ENCODE measurements around the gene DDX39A. TPM values are rescaled to one million over a fixed set of nuclear protein-coding genes. Genes with fewer than 3 reads are reported as not detected.
"Not testable (repeated sequence)": the region's sequence is repeated elsewhere in the genome, so short reads cannot be mapped to it uniquely, and the experiment has no call there.

DDX39A gene
- total RNA-seq, 2 experiments from 2014 or later: 296 to 299 TPM

DNA sequence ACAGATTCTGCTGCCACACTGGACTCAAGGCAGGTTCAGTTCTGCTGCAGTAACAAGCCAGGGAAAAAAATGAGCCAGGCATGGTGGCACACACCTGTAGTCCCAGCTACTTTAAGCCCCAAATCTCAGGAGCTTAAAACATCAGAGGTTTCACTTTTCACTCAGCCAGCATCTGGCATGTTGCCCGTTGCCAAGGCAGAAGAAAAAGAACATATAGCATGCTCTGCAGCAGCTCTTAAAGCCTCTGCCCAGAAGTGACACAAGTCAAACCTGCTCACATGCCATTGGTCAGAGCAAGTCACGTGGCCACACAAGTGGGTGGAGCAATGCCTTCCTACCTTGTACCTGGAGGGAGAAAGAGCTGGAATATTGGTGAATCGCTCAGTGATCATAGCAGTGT lies 52.6 kb downstream of the DDX39A start:
- Histone ChIP-seq H3K9me3 (ENCODE audit: control insufficient read depth in 1 of 2, insufficient read depth in 1 of 2, low read length in 2 of 2) (no peaks in the 10 kb centered on the region), H3K27me3 (ENCODE audit: control insufficient read depth in 1 of 2, insufficient read depth in 2 of 2, low read length in 2 of 2) (no peaks in the 10 kb centered on the region), H3K4me3 (ENCODE audit: low read length) (peak overlapping the region; percentile 24), H3K4me1 (ENCODE audit: insufficient read depth, low read length) (peaks cover 95% of the 10 kb centered on the region), H3K36me3 (ENCODE audit: insufficient read depth, low read length) (no peaks in the 10 kb centered on the region), H3K27ac (ENCODE audit: low read depth in 1 of 2, low read length in 2 of 2) (peak overlapping the region; percentile 97 to 99)
- H3K4me3 Mint-ChIP-seq: peak overlapping the region; percentile 82
- ChIA-PET POLR2A (interaction anchor here (0.6 to 14.1 kb wide), 15 partner anchors 9 to 335 kb away, joined by 3 to 240 read pairs (median 5); partner anchors contain the start of genes ADGRE5, ASF1B, DDX39A and IL27RA), CTCF (interaction anchor here (1.4 to 5.9 kb wide), 4 partner anchors 16 to 230 kb away, joined by 9 to 93 read pairs (median 14); partner anchors contain the start of genes ADGRE5 and ASF1B)
- DNase-seq: peak; percentile 86 to 98 (median 92)
- no peaks in the 10 kb centered on the region for H3K9me3 Mint-ChIP-seq
- intact Hi-C loops (cut with DNase I, micrococcal nuclease): loop anchor here (1.0 to 10.0 kb wide), 6 partner anchors 9 to 232 kb away; partner anchors contain the start of genes ADGRE5 (in 1 of the 2), ASF1B (in 1 of the 2) and DDX39A (in 1 of the 2)
- no peaks in the 10 kb centered on the region for H3K27me3 Mint-ChIP-seq
- TF ChIP-seq, protein P1, sequence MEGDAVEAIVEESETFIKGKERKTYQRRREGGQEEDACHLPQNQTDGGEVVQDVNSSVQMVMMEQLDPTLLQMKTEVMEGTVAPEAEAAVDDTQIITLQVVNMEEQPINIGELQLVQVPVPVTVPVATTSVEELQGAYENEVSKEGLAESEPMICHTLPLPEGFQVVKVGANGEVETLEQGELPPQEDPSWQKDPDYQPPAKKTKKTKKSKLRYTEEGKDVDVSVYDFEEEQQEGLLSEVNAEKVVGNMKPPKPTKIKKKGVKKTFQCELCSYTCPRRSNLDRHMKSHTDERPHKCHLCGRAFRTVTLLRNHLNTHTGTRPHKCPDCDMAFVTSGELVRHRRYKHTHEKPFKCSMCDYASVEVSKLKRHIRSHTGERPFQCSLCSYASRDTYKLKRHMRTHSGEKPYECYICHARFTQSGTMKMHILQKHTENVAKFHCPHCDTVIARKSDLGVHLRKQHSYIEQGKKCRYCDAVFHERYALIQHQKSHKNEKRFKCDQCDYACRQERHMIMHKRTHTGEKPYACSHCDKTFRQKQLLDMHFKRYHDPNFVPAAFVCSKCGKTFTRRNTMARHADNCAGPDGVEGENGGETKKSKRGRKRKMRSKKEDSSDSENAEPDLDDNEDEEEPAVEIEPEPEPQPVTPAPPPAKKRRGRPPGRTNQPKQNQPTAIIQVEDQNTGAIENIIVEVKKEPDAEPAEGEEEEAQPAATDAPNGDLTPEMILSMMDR (IDR thresholded peaks at IDR 0.05): no peak
- H3K27ac Mint-ChIP-seq: peak overlapping the region; percentile 84
- H3K4me1 Mint-ChIP-seq (ENCODE audit: low read depth): peaks cover 65% of the 10 kb centered on the region
- no peaks in the 10 kb centered on the region for H3K36me3 Mint-ChIP-seq (ENCODE audit: low read depth)
- ATAC-seq (ENCODE audit: poor library complexity): peak; percentile 58

DNA sequence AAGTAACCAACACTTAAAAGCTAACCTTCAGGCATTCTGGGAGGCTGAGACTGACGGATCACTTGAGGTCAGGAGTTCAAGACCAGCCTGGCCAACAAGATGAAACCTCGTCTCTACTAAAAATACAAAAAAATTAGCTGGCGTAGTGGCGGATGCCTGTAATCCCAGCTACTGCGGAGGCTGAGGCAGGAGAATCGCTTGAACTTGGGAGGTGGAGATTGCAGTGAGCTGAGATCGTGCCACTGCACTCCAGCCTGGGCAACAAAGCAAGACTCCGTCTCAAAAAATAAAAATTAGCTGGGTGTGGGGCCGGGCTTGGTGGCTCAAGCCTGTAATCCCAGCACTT lies 55.1 kb downstream of the DDX39A start:
- H3K9me3 ChIP-seq (ENCODE audit: control insufficient read depth in 1 of 2, insufficient read depth in 1 of 2, low read length in 2 of 2); H3K9me3 Mint-ChIP-seq; H3K27me3 ChIP-seq (ENCODE audit: control insufficient read depth in 1 of 2, insufficient read depth in 2 of 2, low read length in 2 of 2); ATAC-seq (ENCODE audit: poor library complexity); H3K36me3 ChIP-seq (ENCODE audit: insufficient read depth, low read length); DNase-seq; H3K36me3 Mint-ChIP-seq (ENCODE audit: low read depth); H3K27me3 Mint-ChIP-seq: not testable (repeated sequence)
- Mint-ChIP-seq H3K27ac (peak overlapping the region; percentile 81), H3K4me1 (ENCODE audit: low read depth) (peaks cover 44% of the 10 kb centered on the region), H3K4me3 (peak overlapping the region; percentile 87)
- peak overlapping the region; percentile 79 to 81 for H3K27ac ChIP-seq (ENCODE audit: low read depth in 1 of 2, low read length in 2 of 2)
- ChIA-PET POLR2A (interaction anchor here (0.6 to 14.1 kb wide), 10 partner anchors 8 to 227 kb away, joined by 3 to 240 read pairs (median 4); partner anchors contain the start of genes ADGRE5 and ASF1B), CTCF (interaction anchor here (1.3 to 5.9 kb wide), 5 partner anchors 10 to 227 kb away, joined by 3 to 93 read pairs (median 8); partner anchors contain the start of genes ADGRE5 and ASF1B)
- peak overlapping the region; percentile 68 for H3K4me3 ChIP-seq (ENCODE audit: low read length)
- peaks cover 74% of the 10 kb centered on the region for H3K4me1 ChIP-seq (ENCODE audit: insufficient read depth, low read length)
- intact Hi-C loops (cut with DNase I, micrococcal nuclease): loop anchor here in 1 of 2 experiments (10.0 kb wide), 1 partner anchor 229 kb away; the partner anchor contains the start of gene ASF1B

DNA sequence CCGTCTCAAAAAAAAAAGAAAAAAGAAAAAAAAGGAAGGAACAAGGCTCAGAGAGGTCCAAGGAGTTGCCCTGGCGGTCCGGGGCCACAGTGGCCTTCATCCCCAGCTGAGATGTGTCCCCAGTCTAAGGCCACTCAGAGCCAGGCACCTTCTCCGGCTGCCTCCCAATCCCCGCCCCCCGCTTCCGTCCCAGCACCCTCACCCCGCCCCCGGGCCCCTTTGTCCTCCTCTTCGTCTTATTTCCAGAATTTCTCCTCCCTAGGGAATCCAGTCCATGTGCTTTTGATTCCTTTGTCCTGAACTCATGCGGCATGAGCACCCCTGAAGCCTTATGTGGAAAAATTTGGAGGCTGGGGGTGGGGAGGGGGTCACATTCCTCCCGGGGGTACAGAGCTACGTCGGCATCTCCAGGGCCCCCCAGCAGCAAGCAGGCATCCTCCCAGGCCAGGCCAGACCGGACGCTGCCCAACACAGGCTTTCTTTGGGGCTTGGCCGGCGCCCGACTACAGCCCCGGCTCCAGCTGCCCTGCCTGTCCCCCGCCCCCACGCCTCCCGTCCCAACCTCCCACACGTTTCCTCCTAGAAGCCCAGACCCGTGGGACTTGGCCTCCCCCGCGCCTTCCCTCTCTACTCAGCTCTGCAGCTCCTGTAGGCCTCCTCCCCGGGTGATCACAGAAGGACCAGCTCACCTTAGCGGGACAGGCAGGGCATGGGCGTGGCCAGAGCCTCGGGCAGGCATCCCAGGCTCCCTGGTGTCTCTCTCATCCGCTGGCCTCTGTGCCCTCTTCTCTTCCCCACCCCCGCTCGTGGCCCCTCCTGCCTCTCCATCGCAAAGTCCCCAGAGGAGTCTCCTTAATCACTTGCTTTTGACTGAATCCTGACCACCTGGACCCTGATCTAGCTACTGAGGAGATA lies 55.7 kb downstream of the DDX39A start:
- TF ChIP-seq, protein P1 (IDR thresholded peaks at IDR 0.05): no peak
- H3K9me3 ChIP-seq (ENCODE audit: control insufficient read depth in 1 of 2, insufficient read depth in 1 of 2, low read length in 2 of 2): no peaks in the 10 kb centered on the region
- no peaks in the 10 kb centered on the region for H3K9me3 Mint-ChIP-seq
- ChIA-PET POLR2A (interaction anchor here (1.0 to 14.1 kb wide), 10 partner anchors 8 to 227 kb away, joined by 3 to 240 read pairs (median 5); partner anchors contain the start of genes ADGRE5 and ASF1B), CTCF (interaction anchor here (1.3 to 5.9 kb wide), 5 partner anchors 10 to 227 kb away, joined by 3 to 93 read pairs (median 8); partner anchors contain the start of genes ADGRE5 and ASF1B)
- H3K27me3 ChIP-seq (ENCODE audit: control insufficient read depth in 1 of 2, insufficient read depth in 2 of 2, low read length in 2 of 2): no peaks in the 10 kb centered on the region
- DNase-seq: peak in 11 of 14 experiments; percentile 34 to 71 (median 50)
- no peaks in the 10 kb centered on the region for H3K27me3 Mint-ChIP-seq
- ATAC-seq (ENCODE audit: poor library complexity): peak; percentile 12
- H3K4me1 Mint-ChIP-seq (ENCODE audit: low read depth): peaks cover 42% of the 10 kb centered on the region
- peaks cover 68% of the 10 kb centered on the region for H3K4me1 ChIP-seq (ENCODE audit: insufficient read depth, low read length)
- peak overlapping the region; percentile 87 for H3K4me3 Mint-ChIP-seq
- H3K27ac ChIP-seq (ENCODE audit: low read depth in 1 of 2, low read length in 2 of 2): peak overlapping the region; percentile 79 to 81
- H3K36me3 Mint-ChIP-seq (ENCODE audit: low read depth): no peaks in the 10 kb centered on the region
- intact Hi-C loops (cut with DNase I, micrococcal nuclease): loop anchor here in 1 of 2 experiments (10.0 kb wide), 1 partner anchor 229 kb away; the partner anchor contains the start of gene ASF1B
- H3K36me3 ChIP-seq (ENCODE audit: insufficient read depth, low read length): no peaks in the 10 kb centered on the region
- H3K4me3 ChIP-seq (ENCODE audit: low read length): peak overlapping the region; percentile 68
- H3K27ac Mint-ChIP-seq: peak overlapping the region; percentile 81
